Measurements from ENCODE around the gene FNDC3B. TPM values are rescaled to one million over a fixed set of nuclear protein-coding genes. Genes with fewer than 3 reads are reported as not detected.

The FNDC3B gene
- total and polyA plus RNA-seq, 9 donors = 22.1 to 198 (median 108) TPM

GRCh38 chr3:172310428-172310760 lies 271.0 kb downstream of the FNDC3B start:
- Histone ChIP-seq H3K4me3 (no peak overlapping the region), H3K27me3 (no peaks in the 10 kb centered on the region), H3K4me1 (ENCODE audit: insufficient read depth) (peaks cover 4% of the 10 kb centered on the region), H3K36me3 (no peaks in the 10 kb centered on the region), H3K27ac (no peak overlapping the region), H3K9me3 (no peaks in the 10 kb centered on the region)
- 96 to 98% (median 97%) methylated on average over 3 of the region's 3 CpGs for WGBS, 3 donors
- intact Hi-C loops (cut with DNase I) = loop anchor here in 1 of 4 donors (10.0 kb wide), 1 partner anchor 46 kb away; no protein-coding TSS in a partner anchor
- TF ChIP-seq CTCF (IDR thresholded peaks at IDR 0.05) = no peak
- TF ChIP-seq EP300 (IDR thresholded peaks at IDR 0.05) = no peak
- TF ChIP-seq POLR2A (IDR thresholded peaks at IDR 0.05) = no peak
- DNase-seq = no peak

GRCh38 chr3:172311217-172311616 lies 271.8 kb downstream of the FNDC3B start:
- intact Hi-C loops (cut with DNase I) = loop anchor here in 1 of 4 donors (10.0 kb wide), 1 partner anchor 46 kb away; no protein-coding TSS in a partner anchor
- Histone ChIP-seq H3K27ac (no peak overlapping the region), H3K9me3 (no peaks in the 10 kb centered on the region), H3K4me3 (no peak overlapping the region), H3K27me3 (no peaks in the 10 kb centered on the region), H3K36me3 (no peaks in the 10 kb centered on the region), H3K4me1 (ENCODE audit: insufficient read depth) (peaks cover 7% of the 10 kb centered on the region)
- DNase-seq = no peak
- 93 to 97% (median 94%) methylated on average over 8 of the region's 8 CpGs for WGBS, 3 donors
- TF ChIP-seq POLR2A (IDR thresholded peaks at IDR 0.05) (no peak), CTCF (IDR thresholded peaks at IDR 0.05) (no peak), EP300 (IDR thresholded peaks at IDR 0.05) (no peak)

- 53 to 61% (median 53%) methylated on average over 6 of the region's 6 CpGs for WGBS, 3 donors
- Histone ChIP-seq H3K27me3 (no peaks in the 10 kb centered on the region), H3K4me1 (ENCODE audit: insufficient read depth) (peaks cover 10% of the 10 kb centered on the region), H3K36me3 (no peaks in the 10 kb centered on the region), H3K4me3 (no peak overlapping the region), H3K9me3 (no peaks in the 10 kb centered on the region), H3K27ac (no peak overlapping the region)
- TF ChIP-seq EP300 (IDR thresholded peaks at IDR 0.05) (no peak), CTCF (IDR thresholded peaks at IDR 0.05) (no peak), POLR2A (IDR thresholded peaks at IDR 0.05) (no peak)
- DNase-seq = no peak
- intact Hi-C loops (cut with DNase I) = loop anchor here in 1 of 4 donors (10.0 kb wide), 1 partner anchor 47 kb away; no protein-coding TSS in a partner anchor
Observed at GRCh38 chr3:172312001-172312400, 272.6 kb downstream of the FNDC3B start.

GRCh38 chr3:172312711-172313110 lies 273.3 kb downstream of the FNDC3B start:
- intact Hi-C loops (cut with DNase I) = loop anchor here in 1 of 4 donors (10.0 kb wide), 1 partner anchor 48 kb away; no protein-coding TSS in a partner anchor
- TF ChIP-seq POLR2A (IDR thresholded peaks at IDR 0.05) (no peak), CTCF (IDR thresholded peaks at IDR 0.05) (no peak), EP300 (IDR thresholded peaks at IDR 0.05) (no peak)
- Histone ChIP-seq H3K36me3 (no peaks in the 10 kb centered on the region), H3K4me1 (ENCODE audit: insufficient read depth) (peaks cover 14% of the 10 kb centered on the region), H3K27ac (no peak overlapping the region), H3K9me3 (no peaks in the 10 kb centered on the region), H3K4me3 (no peak overlapping the region), H3K27me3 (no peaks in the 10 kb centered on the region)
- no peak for DNase-seq
- WGBS, 3 donors = 70 to 84% (median 83%) methylated on average over 5 of the region's 5 CpGs
